RWPE1 (cell line): ENCODE data around the gene OAS3.
A peak's percentile ranks its signal among the peaks of the same experiment; 100 is the strongest.

Source experiments
- CTCF ChIA-PET: fragments of 350-600 bp; sonication (Branson Sonifier 250); formaldehyde crosslinking; extraction: SDS; loops from one replicate; lab custom pipeline; 2021; lab: Yijun Ruan, JAX
- POLR2A ChIA-PET: fragments of 400-600 bp; formaldehyde crosslinking; extraction: SDS; loops from one replicate; lab custom pipeline; 2020; ENCODE audit warnings: antibody characterized with exemption; ENCODE audit not compliant: low non-redundant PET; lab: Yijun Ruan, JAX
- DNase-seq: peaks from one replicate; pipeline ENCODE4 v3.0.0; 2012; ENCODE audit warnings: low spot score
- H3K27ac ChIP-seq: fragments of 450-650 bp; 2 replicates; pipeline ENCODE4 v1.5.1; 2017
- TF ChIP-seq, protein P1 (sequence below): fragments of 450-650 bp; conservative IDR thresholded peaks from 2 replicates; pipeline ENCODE4 v1.5.1; 2017; ENCODE audit warnings: low read depth, mild to moderate bottlenecking

OAS3 gene

DNA sequence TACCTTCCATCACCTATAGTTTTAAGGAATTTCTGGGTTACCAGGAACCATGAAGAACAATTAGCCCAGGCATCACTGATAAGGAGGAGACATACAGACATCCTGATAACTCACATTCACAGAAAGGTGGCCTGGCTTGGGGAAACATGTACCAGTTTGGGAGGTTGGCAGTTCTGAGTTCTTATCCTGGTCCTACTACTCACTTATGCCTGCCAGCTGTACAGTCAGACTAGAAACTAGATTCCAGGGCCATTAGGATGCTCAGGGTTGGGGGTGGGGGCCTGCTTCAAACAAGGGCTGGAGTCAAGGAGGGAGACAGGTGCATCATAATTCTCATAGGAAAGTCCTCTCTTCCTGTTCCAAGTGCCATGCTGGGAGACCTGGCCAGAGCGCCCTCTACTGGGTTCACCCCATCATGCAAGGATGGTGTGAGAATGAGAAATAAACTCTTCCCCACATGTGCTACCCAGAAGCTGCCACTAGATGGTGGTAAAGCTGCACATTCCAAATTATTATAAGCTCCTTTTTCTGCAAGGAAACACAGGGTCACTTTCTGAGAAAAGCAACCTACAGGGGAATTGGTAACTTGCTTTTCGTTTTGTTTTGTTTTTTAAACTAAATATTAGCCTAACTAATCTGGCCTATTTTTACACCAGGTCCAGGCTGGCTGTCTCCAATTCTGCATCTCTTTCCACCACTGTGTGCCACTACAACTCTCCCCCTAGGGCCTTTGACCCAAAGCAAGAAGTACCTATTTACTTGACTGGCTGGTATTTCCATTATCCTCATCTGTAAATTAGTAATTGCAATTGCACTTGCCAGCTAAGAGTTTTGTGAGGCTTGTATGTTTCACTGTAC lies 54.5 kb downstream of the OAS3 start:
- CTCF ChIA-PET, result interaction anchor here (0.6 to 1.9 kb wide), 16 partner anchors 8 to 184 kb away, joined by 3 to 13 read pairs (median 4); partner anchors contain the start of gene OAS2
- H3K27ac ChIP-seq, result no peak overlapping the region
- TF ChIP-seq, protein P1, sequence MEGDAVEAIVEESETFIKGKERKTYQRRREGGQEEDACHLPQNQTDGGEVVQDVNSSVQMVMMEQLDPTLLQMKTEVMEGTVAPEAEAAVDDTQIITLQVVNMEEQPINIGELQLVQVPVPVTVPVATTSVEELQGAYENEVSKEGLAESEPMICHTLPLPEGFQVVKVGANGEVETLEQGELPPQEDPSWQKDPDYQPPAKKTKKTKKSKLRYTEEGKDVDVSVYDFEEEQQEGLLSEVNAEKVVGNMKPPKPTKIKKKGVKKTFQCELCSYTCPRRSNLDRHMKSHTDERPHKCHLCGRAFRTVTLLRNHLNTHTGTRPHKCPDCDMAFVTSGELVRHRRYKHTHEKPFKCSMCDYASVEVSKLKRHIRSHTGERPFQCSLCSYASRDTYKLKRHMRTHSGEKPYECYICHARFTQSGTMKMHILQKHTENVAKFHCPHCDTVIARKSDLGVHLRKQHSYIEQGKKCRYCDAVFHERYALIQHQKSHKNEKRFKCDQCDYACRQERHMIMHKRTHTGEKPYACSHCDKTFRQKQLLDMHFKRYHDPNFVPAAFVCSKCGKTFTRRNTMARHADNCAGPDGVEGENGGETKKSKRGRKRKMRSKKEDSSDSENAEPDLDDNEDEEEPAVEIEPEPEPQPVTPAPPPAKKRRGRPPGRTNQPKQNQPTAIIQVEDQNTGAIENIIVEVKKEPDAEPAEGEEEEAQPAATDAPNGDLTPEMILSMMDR, result peak; percentile 88
- DNase-seq, result peak; percentile 80
- POLR2A ChIA-PET, result interaction anchor here (0.6 kb wide), 1 partner anchor 93 kb away, joined by 3 read pairs; no protein-coding TSS in a partner anchor

GRCh38 chr12:112995008-112995407 lies 56.7 kb downstream of the OAS3 start:
- POLR2A ChIA-PET, result no interaction called here
- TF ChIP-seq, protein P1, result no peak
- H3K27ac ChIP-seq, result no peak overlapping the region
- CTCF ChIA-PET, result no interaction called here
- no peak for DNase-seq

- POLR2A ChIA-PET, result no interaction called here
- no peak overlapping the region for H3K27ac ChIP-seq
- TF ChIP-seq, protein P1, result no peak
- CTCF ChIA-PET, result interaction anchor here (0.6 kb wide), 1 partner anchor 24 kb away, joined by 3 read pairs; no protein-coding TSS in a partner anchor
- no peak for DNase-seq
Observed at GRCh38 chr12:112996501-112996900, 58.2 kb downstream of the OAS3 start.

GRCh38 chr12:112997506-112997905 lies 59.2 kb downstream of the OAS3 start:
- POLR2A ChIA-PET, result no interaction called here
- DNase-seq, result no peak
- no peak overlapping the region for H3K27ac ChIP-seq
- TF ChIP-seq, protein P1, result no peak
- CTCF ChIA-PET, result interaction anchor here (0.5 to 0.6 kb wide), 3 partner anchors 13 to 40 kb away, joined by 3 to 5 read pairs (median 4); no protein-coding TSS in a partner anchor

- no peak overlapping the region for H3K27ac ChIP-seq
- ChIA-PET POLR2A (no interaction called here), CTCF (interaction anchor here (0.6 kb wide), 2 partner anchors 18 to 1684 kb away, joined by 3 to 5 read pairs; no protein-coding TSS in a partner anchor)
- TF ChIP-seq, protein P1, result no peak
- DNase-seq, result no peak
Observed at GRCh38 chr12:112998987-112999767, 60.9 kb downstream of the OAS3 start.

DNA sequence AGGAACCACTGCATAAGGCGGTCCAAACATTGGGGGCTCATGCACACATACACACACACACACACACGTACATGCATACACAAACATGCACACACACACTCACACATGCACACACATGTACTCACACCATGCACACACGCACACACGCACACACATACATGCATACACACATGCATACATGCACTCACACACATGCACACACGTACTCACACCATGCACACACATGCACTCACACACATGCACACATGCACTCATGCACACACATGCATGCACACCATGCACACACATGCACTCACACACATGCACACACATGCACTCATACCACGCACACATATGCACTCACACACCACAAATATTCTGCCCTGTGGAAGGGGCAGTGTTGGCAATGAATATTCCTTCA lies 62.2 kb downstream of the OAS3 start:
- ChIA-PET CTCF (no interaction called here), POLR2A (no interaction called here)
- DNase-seq, result no peak
- TF ChIP-seq, protein P1, result no peak
- no peak overlapping the region for H3K27ac ChIP-seq
